Measurements from ENCODE around the gene PSTPIP1. TPM values are rescaled to one million over a fixed set of nuclear protein-coding genes. Genes with fewer than 3 reads are reported as not detected.

Gene PSTPIP1
- polyA plus RNA-seq, 1 donor from 2014 or later: not detected

GRCh38 chr15:76988867-76989780, 5.8 kb upstream of the PSTPIP1 start:
- TF ChIP-seq, protein P1, sequence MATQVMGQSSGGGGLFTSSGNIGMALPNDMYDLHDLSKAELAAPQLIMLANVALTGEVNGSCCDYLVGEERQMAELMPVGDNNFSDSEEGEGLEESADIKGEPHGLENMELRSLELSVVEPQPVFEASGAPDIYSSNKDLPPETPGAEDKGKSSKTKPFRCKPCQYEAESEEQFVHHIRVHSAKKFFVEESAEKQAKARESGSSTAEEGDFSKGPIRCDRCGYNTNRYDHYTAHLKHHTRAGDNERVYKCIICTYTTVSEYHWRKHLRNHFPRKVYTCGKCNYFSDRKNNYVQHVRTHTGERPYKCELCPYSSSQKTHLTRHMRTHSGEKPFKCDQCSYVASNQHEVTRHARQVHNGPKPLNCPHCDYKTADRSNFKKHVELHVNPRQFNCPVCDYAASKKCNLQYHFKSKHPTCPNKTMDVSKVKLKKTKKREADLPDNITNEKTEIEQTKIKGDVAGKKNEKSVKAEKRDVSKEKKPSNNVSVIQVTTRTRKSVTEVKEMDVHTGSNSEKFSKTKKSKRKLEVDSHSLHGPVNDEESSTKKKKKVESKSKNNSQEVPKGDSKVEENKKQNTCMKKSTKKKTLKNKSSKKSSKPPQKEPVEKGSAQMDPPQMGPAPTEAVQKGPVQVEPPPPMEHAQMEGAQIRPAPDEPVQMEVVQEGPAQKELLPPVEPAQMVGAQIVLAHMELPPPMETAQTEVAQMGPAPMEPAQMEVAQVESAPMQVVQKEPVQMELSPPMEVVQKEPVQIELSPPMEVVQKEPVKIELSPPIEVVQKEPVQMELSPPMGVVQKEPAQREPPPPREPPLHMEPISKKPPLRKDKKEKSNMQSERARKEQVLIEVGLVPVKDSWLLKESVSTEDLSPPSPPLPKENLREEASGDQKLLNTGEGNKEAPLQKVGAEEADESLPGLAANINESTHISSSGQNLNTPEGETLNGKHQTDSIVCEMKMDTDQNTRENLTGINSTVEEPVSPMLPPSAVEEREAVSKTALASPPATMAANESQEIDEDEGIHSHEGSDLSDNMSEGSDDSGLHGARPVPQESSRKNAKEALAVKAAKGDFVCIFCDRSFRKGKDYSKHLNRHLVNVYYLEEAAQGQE (IDR thresholded peaks at IDR 0.05; ENCODE audit: borderline replicate concordance): no peak
- TF ChIP-seq TAF1 (IDR thresholded peaks at IDR 0.05; ENCODE audit: low read depth): no peak
- no peak for TF ChIP-seq SMC3 (conservative IDR thresholded peaks at IDR 0.05; ENCODE audit: poor library complexity)
- TF ChIP-seq CTCF (IDR thresholded peaks at IDR 0.05; ENCODE audit: poor library complexity, severe bottlenecking): no peak
- no peak for TF ChIP-seq EP300 (conservative IDR thresholded peaks at IDR 0.05; ENCODE audit: poor library complexity, severe bottlenecking)
- TF ChIP-seq EZH2 (IDR thresholded peaks at IDR 0.05; ENCODE audit: borderline replicate concordance, insufficient read depth, low read length, poor library complexity, severe bottlenecking): no peak
- no peak for TF ChIP-seq MXI1 (conservative IDR thresholded peaks at IDR 0.05; ENCODE audit: poor library complexity, severe bottlenecking)
- TF ChIP-seq RAD21 (conservative IDR thresholded peaks at IDR 0.05): no peak
- no peak for TF ChIP-seq POLR2AphosphoS5 (IDR thresholded peaks at IDR 0.05)
- no peak overlapping the region for H3K27ac ChIP-seq (ENCODE audit: low read length)
- no peak overlapping the region for H3K9ac ChIP-seq (ENCODE audit: low read length)
- H3K27me3 ChIP-seq (ENCODE audit: insufficient read depth, low read depth, low read length): no peaks in the 10 kb centered on the region
- no peak overlapping the region for H3K4me3 ChIP-seq (ENCODE audit: low read length)
- H4K20me1 ChIP-seq (ENCODE audit: insufficient read depth): no peaks in the 10 kb centered on the region
- no peaks in the 10 kb centered on the region for H3K9me2 ChIP-seq (ENCODE audit: insufficient read depth, low read length)
- no peak overlapping the region for H3K4me2 ChIP-seq (ENCODE audit: low read length)
- H2AFZ ChIP-seq (ENCODE audit: low read depth, low read length): no peak overlapping the region
- H3K9me3 ChIP-seq (ENCODE audit: low read length): no peaks in the 10 kb centered on the region
- no peaks in the 10 kb centered on the region for H3F3A ChIP-seq (ENCODE audit: insufficient read depth, low read length, poor library complexity, severe bottlenecking)
- no peaks in the 10 kb centered on the region for H3K79me2 ChIP-seq (replicated peaks; ENCODE audit: insufficient read depth, low read length)
- no peaks in the 10 kb centered on the region for H3K36me3 ChIP-seq (ENCODE audit: insufficient read depth, low read length)

DNA sequence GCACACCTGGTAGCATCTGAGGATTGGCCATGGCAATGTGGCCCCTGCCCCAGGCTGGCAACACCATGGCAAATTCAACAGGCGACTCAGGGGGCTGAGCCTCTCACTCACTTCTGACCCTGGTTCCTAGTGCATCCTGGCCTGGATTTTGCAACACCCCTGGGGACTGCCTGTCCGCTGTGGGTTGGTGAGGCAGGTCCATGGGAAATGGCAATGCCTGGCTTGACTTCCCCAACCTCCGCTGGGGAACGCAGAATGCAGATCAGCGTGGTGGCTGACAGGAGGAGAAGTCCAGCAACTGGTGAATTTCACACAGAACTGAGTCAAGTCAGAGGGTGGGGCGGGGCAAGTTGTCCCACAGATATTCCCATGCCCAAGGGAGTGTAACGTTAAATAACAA, 3.9 kb upstream of the PSTPIP1 start:
- no peak for TF ChIP-seq RAD21 (conservative IDR thresholded peaks at IDR 0.05)

More for the DNA sequence above, 3.9 kb upstream of the PSTPIP1 start:
- no peaks in the 10 kb centered on the region for H3F3A ChIP-seq (ENCODE audit: insufficient read depth, low read length, poor library complexity, severe bottlenecking)
- no peak overlapping the region for H3K4me2 ChIP-seq (ENCODE audit: low read length)
- H3K36me3 ChIP-seq (ENCODE audit: insufficient read depth, low read length): no peaks in the 10 kb centered on the region
- no peaks in the 10 kb centered on the region for H3K79me2 ChIP-seq (replicated peaks; ENCODE audit: insufficient read depth, low read length)
- no peak overlapping the region for H3K4me3 ChIP-seq (ENCODE audit: low read length)
- H3K9me2 ChIP-seq (ENCODE audit: insufficient read depth, low read length): no peaks in the 10 kb centered on the region
- H3K9ac ChIP-seq (ENCODE audit: low read length): no peak overlapping the region
- no peak overlapping the region for H3K27ac ChIP-seq (ENCODE audit: low read length)
- H3K9me3 ChIP-seq (ENCODE audit: low read length): no peaks in the 10 kb centered on the region
- no peak overlapping the region for H2AFZ ChIP-seq (ENCODE audit: low read depth, low read length)
- no peaks in the 10 kb centered on the region for H3K27me3 ChIP-seq (ENCODE audit: insufficient read depth, low read depth, low read length)
- H4K20me1 ChIP-seq (ENCODE audit: insufficient read depth): no peaks in the 10 kb centered on the region

Measured in neural cell (in vitro differentiated cells).